ENCODE data around the gene ZBP1. TPM values are rescaled to one million over a fixed set of nuclear protein-coding genes. Genes with fewer than 3 reads are reported as not detected.

Gene ZBP1
- polyA plus RNA-seq, 1 of the 3 experiments (the other 2 are of a cell fraction): not detected

- Histone ChIP-seq H3K79me2 (ENCODE audit: insufficient read depth) (no peaks in the 10 kb centered on the region), H3K27ac (ENCODE audit: low read depth in 2 of 2, low read length in 1 of 2) (no peak overlapping the region), H3K9ac (no peak overlapping the region), H3K27me3 (ENCODE audit: insufficient read depth) (peaks cover 7% of the 10 kb centered on the region; the same call in 1 of the 2 replicates), H3K36me3 (replicated peaks in 1 of 2; ENCODE audit: control insufficient read depth in 1 of 2, insufficient read depth in 2 of 2, low read length in 1 of 2) (no peaks in the 10 kb centered on the region), H3K4me1 (ENCODE audit: control insufficient read depth in 1 of 2, insufficient read depth in 2 of 2, low read depth in 1 of 2, low read length in 1 of 2) (no peaks in the 10 kb centered on the region; a peak in 1 of 4 replicates), H3K9me2 (no peaks in the 10 kb centered on the region), H3F3A (replicated peaks; ENCODE audit: insufficient read depth) (no peaks in the 10 kb centered on the region), H4K20me1 (ENCODE audit: insufficient read depth) (no peaks in the 10 kb centered on the region), H3K4me3 (ENCODE audit: low read depth in 2 of 2, low read length in 1 of 2) (no peak overlapping the region; a peak in 1 of 4 replicates), H3K9me3 (no peaks in the 10 kb centered on the region), H2AFZ (ENCODE audit: low read depth) (no peak overlapping the region), H3K4me2 (no peak overlapping the region)
- ChIA-PET POLR2A (no interaction called here), CTCF (interaction anchor here (0.7 to 21.1 kb wide), 19 partner anchors 9 to 628 kb away, joined by 3 to 403 read pairs (median 5); no protein-coding TSS in a partner anchor)
- WGBS (ENCODE audit: low lambda C conversion rate): 53% methylated on average over 12 of the region's 18 CpGs
- no peak for DNase-seq
- TF ChIP-seq, protein P1, sequence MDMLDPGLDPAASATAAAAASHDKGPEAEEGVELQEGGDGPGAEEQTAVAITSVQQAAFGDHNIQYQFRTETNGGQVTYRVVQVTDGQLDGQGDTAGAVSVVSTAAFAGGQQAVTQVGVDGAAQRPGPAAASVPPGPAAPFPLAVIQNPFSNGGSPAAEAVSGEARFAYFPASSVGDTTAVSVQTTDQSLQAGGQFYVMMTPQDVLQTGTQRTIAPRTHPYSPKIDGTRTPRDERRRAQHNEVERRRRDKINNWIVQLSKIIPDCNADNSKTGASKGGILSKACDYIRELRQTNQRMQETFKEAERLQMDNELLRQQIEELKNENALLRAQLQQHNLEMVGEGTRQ (IDR thresholded peaks at IDR 0.05; ENCODE audit: borderline replicate concordance, low read depth, low read length): no peak
- TF ChIP-seq REST (IDR thresholded peaks at IDR 0.05; ENCODE audit: low read depth, low read length): no peak
- TF ChIP-seq, protein P2, sequence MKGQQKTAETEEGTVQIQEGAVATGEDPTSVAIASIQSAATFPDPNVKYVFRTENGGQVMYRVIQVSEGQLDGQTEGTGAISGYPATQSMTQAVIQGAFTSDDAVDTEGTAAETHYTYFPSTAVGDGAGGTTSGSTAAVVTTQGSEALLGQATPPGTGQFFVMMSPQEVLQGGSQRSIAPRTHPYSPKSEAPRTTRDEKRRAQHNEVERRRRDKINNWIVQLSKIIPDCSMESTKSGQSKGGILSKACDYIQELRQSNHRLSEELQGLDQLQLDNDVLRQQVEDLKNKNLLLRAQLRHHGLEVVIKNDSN (IDR thresholded peaks at IDR 0.05; ENCODE audit: borderline replicate concordance, low read depth): no peak
- no peak for TF ChIP-seq FOXJ3 (CRISPR knock-in tag; IDR thresholded peaks at IDR 0.05)
- TF ChIP-seq, protein P3, sequence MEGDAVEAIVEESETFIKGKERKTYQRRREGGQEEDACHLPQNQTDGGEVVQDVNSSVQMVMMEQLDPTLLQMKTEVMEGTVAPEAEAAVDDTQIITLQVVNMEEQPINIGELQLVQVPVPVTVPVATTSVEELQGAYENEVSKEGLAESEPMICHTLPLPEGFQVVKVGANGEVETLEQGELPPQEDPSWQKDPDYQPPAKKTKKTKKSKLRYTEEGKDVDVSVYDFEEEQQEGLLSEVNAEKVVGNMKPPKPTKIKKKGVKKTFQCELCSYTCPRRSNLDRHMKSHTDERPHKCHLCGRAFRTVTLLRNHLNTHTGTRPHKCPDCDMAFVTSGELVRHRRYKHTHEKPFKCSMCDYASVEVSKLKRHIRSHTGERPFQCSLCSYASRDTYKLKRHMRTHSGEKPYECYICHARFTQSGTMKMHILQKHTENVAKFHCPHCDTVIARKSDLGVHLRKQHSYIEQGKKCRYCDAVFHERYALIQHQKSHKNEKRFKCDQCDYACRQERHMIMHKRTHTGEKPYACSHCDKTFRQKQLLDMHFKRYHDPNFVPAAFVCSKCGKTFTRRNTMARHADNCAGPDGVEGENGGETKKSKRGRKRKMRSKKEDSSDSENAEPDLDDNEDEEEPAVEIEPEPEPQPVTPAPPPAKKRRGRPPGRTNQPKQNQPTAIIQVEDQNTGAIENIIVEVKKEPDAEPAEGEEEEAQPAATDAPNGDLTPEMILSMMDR (IDR thresholded peaks at IDR 0.05): no peak
These were observed 36.7 kb downstream of the ZBP1 start for GRCh38 chr20:57583289-57584257.
